Epithelial cell of proximal tubule (primary cell): ENCODE results near the gene POLR2A. TPM values are rescaled to one million over a fixed set of nuclear protein-coding genes. Genes with fewer than 3 reads are reported as not detected.

Experiments used
- DNase-seq: peaks from one replicate; pipeline ENCODE4 v3.0.0-alpha.2; 2011; ENCODE audit warnings: low read depth
- H3K4me3 ChIP-seq: 2 replicates; pipeline ENCODE4 v1.5.1; 2011; ENCODE audit warnings: low read depth, mild to moderate bottlenecking, low read length
- total RNA-seq: library from RNA; depleted of rRNA; stranded (reverse); fragments of >200 nt; gene quantifications from 2 replicates; pipeline ENCODE4 v1.2.3, GENCODE V29; 2015
- TF ChIP-seq, protein P1 (sequence below): conservative IDR thresholded peaks from 2 replicates; pipeline ENCODE4 v1.5.1; 2012; ENCODE audit warnings: low read depth, mild to moderate bottlenecking, low read length

Gene POLR2A
- total RNA-seq, 1 donor from 2014 or later, result 30.3 TPM

DNA sequence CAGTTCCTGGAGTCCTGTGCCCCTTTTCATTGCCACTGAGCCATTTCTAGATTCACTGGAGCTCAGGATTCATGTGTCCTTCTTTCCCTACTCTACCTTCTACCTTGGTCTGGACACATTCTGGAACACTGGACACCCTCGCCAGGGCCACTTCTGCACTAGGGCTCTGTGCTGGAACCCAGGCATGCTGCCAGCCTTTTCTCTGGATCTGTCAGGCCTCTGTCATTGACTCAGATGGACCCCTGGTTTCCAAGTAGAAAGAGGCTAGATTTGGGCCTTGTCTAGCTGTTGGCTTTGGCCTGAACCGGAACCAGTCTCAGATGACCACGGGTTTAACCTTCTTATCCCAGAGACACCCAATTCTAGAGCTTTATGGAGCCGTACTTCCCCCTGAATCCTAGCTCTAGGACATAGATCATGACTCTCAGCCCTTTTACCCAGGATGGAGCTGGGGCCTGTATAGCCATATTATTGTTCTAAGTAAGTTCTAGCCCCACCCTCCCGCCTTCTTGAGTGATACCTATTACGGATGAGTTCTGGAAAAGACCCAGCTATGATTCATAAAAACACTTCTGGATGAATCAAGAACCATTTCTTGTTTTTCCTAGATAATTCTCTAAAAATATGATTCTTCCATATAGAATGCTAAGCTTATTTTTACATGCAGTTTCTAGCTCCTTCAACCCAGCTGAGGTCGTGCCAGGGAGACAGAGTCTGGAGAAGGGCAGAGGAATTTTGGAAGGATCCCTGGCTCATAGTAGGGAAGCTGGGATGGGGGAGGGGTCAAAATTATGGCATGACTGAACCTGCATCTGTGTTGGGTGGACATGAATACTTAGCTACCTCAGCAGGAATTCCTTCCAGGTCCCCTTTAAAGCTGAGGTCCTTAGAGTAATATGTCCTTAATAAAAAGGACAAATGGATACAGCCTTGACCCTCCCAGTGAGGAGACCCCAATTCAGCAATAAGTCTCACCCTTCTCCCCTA lies 40.4 kb upstream of the POLR2A start:
- TF ChIP-seq, protein P1, sequence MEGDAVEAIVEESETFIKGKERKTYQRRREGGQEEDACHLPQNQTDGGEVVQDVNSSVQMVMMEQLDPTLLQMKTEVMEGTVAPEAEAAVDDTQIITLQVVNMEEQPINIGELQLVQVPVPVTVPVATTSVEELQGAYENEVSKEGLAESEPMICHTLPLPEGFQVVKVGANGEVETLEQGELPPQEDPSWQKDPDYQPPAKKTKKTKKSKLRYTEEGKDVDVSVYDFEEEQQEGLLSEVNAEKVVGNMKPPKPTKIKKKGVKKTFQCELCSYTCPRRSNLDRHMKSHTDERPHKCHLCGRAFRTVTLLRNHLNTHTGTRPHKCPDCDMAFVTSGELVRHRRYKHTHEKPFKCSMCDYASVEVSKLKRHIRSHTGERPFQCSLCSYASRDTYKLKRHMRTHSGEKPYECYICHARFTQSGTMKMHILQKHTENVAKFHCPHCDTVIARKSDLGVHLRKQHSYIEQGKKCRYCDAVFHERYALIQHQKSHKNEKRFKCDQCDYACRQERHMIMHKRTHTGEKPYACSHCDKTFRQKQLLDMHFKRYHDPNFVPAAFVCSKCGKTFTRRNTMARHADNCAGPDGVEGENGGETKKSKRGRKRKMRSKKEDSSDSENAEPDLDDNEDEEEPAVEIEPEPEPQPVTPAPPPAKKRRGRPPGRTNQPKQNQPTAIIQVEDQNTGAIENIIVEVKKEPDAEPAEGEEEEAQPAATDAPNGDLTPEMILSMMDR, result no peak
- no peak for DNase-seq
- no peak overlapping the region for H3K4me3 ChIP-seq

DNA sequence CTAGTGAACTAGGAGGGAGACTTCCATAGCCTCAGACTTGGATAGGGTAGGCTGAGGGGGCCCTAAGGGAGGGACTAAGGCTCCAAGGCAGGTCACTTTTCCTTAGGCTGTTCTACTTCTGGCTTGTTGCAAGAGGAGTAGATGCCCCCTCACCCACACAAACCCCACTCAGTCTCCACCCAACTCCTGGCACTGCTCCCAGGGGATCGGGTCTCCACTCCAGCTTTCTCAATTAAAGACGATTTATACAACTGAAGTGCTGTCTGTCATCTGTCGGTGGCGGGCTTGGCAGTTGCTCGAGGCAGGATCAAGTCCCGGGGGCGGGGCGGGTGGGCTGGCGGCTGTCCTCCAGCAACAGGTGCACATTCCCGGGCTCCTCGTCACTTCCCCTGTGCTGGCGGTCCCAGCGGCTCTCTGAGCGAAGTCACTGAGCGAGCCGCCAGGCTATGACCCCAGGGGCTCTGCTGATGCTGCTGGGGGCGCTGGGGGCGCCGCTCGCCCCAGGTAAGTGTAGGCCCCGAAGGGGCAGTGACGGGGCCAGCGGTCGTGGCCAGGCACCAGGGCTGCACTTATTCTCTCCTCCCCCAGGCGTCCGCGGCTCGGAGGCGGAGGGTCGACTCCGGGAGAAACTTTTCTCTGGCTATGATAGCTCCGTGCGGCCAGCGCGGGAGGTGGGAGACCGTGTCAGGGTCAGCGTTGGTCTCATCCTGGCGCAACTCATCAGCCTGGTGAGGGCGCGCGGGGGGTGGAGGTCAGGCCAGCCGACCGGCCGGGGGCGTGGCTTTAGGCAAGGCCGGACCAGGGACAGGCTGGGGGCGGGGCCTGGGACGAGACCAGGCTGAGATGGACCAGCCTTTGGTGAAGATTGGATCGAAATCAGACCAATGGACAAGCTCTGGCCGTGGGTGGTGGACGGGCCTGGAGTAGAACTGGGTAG lies 39.2 kb upstream of the POLR2A start, which contains the start of gene CHRNB1:
Gene CHRNB1 (plus strand): TSS at position 380 of the 937 bp plus-strand sequence. CDS start 67 bp downstream, at position 447.
- TF ChIP-seq, protein P1, result no peak
- DNase-seq, result no peak
- H3K4me3 ChIP-seq, result peak within 1 kb of the TSS; percentile 45

DNA sequence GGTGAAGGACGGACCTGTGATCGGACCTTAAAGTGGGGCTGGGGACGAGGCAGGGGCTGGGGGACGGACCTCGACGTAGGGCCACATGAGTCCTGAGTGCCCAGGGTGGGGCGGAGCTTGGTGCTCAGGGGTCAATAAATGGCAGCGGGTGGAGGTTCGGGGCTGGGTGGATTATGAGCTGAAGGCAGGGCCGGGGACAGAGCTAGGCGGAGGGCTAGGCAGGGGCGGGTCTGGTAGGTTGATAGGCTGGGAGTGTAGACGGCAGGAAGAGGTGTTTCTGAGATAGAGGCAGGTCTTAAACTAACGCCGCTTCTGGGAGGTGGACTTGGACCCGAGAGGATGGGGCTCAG lies 38.6 kb upstream of the POLR2A start:
- peak overlapping the region; percentile 45 for H3K4me3 ChIP-seq
- DNase-seq, result no peak
- TF ChIP-seq, protein P1, result no peak

DNA sequence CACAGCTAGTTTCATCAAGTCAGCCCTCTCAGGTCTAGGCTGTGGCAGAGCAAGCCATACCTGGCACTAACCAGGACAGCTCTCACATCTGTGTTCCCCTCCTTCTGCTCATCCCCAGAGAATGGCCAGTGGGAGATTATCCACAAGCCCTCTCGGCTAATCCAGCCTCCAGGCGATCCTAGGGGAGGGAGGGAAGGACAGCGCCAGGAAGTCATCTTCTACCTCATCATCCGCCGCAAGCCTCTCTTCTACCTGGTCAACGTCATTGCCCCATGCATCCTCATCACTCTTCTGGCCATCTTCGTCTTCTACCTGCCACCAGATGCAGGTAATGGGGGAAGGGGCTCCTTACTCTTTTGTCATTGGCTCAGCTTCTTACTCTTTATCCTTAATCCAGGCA lies 35.7 kb upstream of the POLR2A start:
- TF ChIP-seq, protein P1, result no peak
- DNase-seq, result no peak
- H3K4me3 ChIP-seq, result no peak overlapping the region

DNA sequence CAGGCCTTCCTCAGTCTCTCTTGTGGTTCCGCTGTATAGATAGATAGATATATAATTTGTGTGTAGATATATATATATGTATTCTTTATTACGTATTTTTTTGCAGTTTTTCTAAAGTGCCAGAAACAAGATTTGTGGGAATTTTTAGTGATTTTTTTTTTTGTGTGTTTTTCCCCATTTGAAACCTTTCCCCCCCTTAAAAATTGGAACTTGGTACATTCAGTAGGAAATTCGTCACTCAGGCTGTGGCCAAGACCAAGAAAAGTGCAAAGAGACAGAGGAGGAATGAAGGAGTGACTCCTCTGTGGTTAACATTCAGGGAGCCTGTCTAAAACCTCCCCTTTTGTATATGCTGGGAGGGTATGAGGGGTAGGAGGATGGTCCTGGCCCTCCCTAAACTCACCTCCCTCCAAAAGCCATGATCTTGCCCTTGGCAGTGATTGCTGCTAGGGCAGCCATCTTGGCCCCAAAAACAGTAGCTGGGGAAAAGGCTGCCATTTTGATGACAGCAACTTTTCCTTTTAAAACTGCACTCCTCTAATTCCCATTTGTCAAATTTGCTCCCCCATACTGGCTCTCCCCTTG lies 24.1 kb upstream of the POLR2A start:
- H3K4me3 ChIP-seq, result no peak overlapping the region
- DNase-seq, result no peak
- TF ChIP-seq, protein P1, result no peak

DNA sequence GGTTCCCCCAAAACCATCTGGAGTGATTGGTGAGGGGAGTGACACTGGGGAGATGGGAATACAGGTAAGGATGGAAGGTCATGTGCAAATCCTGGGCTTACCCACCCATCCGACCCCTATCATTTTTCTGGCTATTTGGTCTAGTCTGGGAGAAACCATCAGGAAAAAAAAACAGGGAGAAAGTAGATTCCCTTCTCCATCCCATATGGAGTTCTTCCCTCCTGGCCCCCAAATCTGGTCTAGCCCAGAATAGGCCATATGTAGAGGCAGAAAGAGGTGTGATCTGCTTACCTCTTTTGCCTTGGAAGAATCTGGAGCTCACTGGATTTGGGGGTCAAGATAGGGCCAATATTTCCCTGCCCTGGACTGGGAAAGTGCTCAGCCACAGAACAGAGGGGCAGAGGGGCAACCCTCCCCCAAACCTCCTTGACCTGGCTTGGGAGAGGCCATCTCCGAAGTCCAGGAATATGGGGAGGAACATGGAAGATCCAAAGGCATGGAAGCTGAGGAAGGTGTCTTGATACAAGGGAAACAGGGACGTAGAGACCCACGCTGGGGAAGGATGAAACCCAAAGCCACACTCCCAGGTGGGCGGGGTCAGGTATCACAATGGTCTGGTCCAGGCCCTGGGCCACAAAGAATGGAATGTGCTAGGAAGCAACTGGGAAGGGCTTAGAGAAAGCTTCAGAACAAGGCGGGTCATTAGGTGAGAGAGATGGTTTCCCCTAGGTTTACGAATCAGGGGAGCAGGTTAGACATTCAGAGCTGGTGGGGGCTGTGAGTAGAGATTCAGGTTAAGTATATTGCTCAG lies 23.1 kb upstream of the POLR2A start:
- H3K4me3 ChIP-seq, result no peak overlapping the region
- no peak for DNase-seq
- TF ChIP-seq, protein P1, result no peak
